Right lobe of liver (tissue), 4 donors: ENCODE measurements around the gene MB21D2.

Experiments
- CTCF ChIP-seq, 4 donors: fragments of 200-600 bp in 3 of 4; fragments of 450-650 bp in 1 of 4; IDR thresholded peaks; one replicate each; pipeline versions ENCODE4 v1.5.1 to v1.8.0; 2016 to 2022; ENCODE audit warnings: antibody characterized with exemption in 4 of 4, mild to moderate bottlenecking in 2 of 4
- POLR2A ChIP-seq: fragments of 450-650 bp; IDR thresholded peaks from one replicate; pipeline ENCODE4 v1.6.1; 2017; ENCODE audit warnings: antibody characterized with exemption, mild to moderate bottlenecking
- donor health status: DM: no; HTN: no; CAD: no.
- donor health status: DM: no; HTN: no; CAD: no.
- donor health status: DM: no; HTN: yes; CAD: no.

- no peak for TF ChIP-seq POLR2A
- TF ChIP-seq CTCF (IDR thresholded peaks at IDR 0.05) = no peak
These were observed 139.1 kb downstream of the MB21D2 start for GRCh38 chr3:192778508-192778907.
